Epithelial cell of esophagus (primary cell): ENCODE data around the gene ATG4B.

Experiments
- DNase-seq: peaks from one replicate; pipeline ENCODE4 v3.0.0; 2010; ENCODE audit warnings: low read depth
- H3K4me3 ChIP-seq: 2 replicates; pipeline ENCODE4 v1.5.1; 2011; ENCODE audit warnings: mild to moderate bottlenecking, low read length, control low read depth
- CTCF ChIP-seq: IDR thresholded peaks from 2 replicates; pipeline ENCODE4 v1.5.1; 2011; ENCODE audit warnings: low read depth, mild to moderate bottlenecking, low read length, control low read depth, inconsistent platforms; ENCODE audit not compliant: insufficient read depth; ENCODE audit errors: missing control alignments

The ATG4B gene

DNA sequence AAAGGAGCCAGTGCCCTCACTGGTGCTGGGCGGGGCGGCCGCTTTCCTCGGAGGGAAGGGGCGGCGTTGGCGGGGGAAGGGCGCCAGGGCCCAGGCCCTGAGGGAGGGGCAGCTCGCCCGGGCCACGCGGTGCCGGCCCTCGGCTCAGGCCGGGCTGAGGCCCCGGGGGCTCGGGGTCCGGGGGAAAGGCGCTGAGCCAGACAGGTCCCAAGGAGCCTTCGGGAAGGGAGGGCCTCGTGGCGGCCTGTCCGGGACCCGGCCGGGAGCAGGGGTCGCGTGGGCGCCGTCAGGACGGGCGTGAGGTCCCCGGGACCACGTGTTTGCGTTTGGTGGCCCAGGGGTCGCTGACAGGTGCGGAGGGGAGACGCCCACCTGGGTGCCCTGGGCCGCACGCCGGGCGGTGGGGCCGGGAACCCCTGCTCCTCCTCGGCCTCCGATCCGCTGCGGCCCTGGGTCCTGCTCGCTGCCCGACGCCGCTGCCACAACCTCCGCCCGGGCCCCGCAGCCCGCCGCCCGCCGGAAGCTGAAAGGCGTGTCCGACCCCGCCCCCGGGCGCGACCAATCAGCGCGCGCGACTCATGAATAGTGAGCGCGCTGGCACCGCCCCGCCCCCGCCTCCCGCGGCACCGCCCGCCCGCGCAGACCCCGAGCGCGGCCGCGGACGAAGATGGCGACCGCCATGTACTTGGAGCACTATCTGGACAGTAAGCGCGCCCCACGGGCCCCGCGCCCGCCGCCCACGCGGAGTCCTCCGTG is 64.1 kb downstream of the ATG4B start, which contains the start of gene ING5:
Gene ING5 (plus strand): TSS at position 641 of the 756 bp plus-strand sequence. CDS start 27 bp downstream, at position 668.
- H3K4me3 ChIP-seq = peak within 1 kb of the TSS; percentile 75
- TF ChIP-seq CTCF = no peak
- DNase-seq = peak; percentile 95

- no peak for TF ChIP-seq CTCF
- peak; percentile 86 for DNase-seq
- H3K4me3 ChIP-seq = peak overlapping the region; percentile 75
Measured at GRCh38 chr2:241702155-241703031, 64.9 kb downstream of the ATG4B start.

DNA sequence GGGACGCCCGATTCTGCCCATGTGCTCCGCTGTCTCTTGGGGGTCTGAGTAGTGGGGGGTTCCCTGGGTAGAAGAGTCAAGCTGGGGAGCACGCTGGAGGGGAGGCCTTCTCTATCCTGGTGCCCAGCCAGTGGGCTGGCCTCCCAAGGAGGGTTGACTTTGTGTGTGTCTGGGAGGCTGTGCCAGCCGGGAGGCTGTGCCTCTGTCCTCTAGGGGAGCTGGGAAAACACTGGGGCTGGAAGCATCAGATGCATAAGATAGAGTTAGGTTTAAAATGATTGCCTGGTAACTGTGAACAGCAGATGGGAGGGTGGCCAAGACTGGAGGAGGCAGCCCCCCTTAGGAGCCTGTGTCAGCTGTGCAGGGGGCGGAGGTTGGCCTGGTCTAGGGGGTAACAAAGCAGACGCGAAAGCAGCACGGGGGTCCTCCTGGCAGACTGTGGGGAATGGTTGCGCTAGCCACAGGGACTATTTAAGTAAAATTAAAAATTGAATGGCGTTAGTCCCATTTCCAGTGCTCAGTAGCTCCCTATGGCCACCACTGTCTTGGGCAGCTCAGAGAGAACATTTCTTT is 65.6 kb downstream of the ATG4B start:
- TF ChIP-seq CTCF = no peak
- H3K4me3 ChIP-seq = peak overlapping the region; percentile 75
- no peak for DNase-seq

DNA sequence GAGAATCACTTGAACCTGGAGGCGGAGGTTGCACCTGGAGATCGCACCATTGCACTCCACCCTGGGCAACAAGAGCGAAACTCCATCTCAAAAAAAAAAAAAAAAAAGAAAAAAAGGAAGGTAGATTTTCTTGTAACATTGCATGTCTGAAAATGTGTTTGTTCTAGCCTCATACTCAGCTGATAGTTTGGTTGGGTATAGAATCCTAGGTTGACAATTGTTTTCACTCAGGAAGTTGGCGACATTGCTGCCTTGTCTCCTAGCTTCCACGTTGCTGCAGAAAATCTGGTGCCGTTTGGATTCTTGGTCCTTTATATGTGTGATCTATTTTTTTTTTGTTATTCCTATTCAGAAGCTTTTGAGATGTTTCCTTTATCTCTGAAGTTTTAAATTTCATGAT is 69.0 kb downstream of the ATG4B start:
- TF ChIP-seq CTCF = no peak
- H3K4me3 ChIP-seq = no peak overlapping the region
- DNase-seq = no peak

DNA sequence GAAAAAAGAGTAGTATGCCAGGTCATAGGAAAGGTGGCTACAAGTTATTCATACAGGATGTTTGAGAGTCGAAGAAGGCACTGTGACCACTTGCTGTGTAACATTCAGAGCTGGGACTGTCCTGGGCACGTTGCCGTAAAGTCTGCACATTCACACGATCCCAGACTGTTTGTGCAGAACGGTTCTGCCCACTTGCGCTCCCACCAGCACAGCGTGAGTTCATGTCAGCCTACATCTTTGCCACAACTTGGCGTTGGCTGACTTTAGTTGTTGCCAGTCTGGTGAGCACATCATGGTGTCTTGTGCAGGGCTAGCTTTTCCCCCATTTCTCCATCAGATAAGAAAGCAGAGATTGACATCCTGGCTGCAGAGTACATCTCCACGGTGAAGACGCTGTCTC is 71.4 kb downstream of the ATG4B start:
- no peak for DNase-seq
- TF ChIP-seq CTCF = no peak
- no peak overlapping the region for H3K4me3 ChIP-seq

- no peak for DNase-seq
- no peak overlapping the region for H3K4me3 ChIP-seq
- no peak for TF ChIP-seq CTCF
Measured at GRCh38 chr2:241719093-241719492, 81.6 kb downstream of the ATG4B start.
